ENCODE measurements around the gene ANGPT4.

Gene ANGPT4

DNA sequence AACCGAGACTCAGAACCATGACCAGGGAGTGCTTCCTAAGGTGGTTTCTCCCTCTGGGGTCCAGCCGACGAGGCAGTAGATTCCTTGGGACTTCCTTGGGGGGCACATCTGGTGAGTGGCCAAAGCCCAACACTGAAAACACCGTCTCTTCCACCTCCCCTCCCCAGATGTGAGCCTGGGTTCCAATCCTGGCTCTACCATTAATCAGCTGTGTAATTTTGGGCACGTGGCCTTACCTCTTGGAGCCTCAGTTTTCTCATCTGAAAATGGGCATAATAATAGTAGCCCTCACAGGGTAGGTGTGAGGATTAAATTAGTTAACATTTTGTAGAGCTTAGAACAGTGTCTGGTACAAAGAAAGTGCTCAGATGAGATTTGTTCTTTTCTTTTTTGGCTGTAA, 77.1 kb downstream of the ANGPT4 start:
- ChIA-PET POLR2A (no interaction called here), CTCF (interaction anchor here (2.4 kb wide), 1 partner anchor 116 kb away, joined by 10 read pairs; no protein-coding TSS in a partner anchor)
- TF ChIP-seq, protein P1, sequence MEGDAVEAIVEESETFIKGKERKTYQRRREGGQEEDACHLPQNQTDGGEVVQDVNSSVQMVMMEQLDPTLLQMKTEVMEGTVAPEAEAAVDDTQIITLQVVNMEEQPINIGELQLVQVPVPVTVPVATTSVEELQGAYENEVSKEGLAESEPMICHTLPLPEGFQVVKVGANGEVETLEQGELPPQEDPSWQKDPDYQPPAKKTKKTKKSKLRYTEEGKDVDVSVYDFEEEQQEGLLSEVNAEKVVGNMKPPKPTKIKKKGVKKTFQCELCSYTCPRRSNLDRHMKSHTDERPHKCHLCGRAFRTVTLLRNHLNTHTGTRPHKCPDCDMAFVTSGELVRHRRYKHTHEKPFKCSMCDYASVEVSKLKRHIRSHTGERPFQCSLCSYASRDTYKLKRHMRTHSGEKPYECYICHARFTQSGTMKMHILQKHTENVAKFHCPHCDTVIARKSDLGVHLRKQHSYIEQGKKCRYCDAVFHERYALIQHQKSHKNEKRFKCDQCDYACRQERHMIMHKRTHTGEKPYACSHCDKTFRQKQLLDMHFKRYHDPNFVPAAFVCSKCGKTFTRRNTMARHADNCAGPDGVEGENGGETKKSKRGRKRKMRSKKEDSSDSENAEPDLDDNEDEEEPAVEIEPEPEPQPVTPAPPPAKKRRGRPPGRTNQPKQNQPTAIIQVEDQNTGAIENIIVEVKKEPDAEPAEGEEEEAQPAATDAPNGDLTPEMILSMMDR (IDR thresholded peaks at IDR 0.05; ENCODE audit: insufficient read depth, low read length, missing control alignments) = no peak
- no peak for DNase-seq (ENCODE audit: low read depth, low spot score)
- no peak overlapping the region for H3K4me3 ChIP-seq (ENCODE audit: low read depth, low read length)

DNA sequence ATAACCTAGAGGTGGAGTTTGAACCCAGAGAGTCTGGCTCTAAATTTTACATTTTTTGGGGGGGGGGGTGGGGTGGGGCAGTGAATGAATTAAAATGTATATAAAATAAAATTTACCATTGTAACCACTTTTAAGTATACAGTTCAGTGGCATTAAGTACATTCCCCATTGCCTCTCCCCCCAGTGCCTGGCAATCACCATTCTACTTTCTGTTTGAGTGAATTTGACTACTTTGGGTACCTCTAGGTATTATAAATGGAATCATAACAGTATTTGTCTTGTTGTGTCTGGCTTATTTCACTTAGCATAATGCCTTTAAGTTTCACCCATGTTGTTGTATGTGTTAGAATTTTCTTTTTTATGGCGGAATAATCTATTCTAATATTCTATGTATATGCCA, 79.9 kb downstream of the ANGPT4 start:
- ChIA-PET POLR2A (no interaction called here), CTCF (no interaction called here)
- TF ChIP-seq, protein P1 (IDR thresholded peaks at IDR 0.05; ENCODE audit: insufficient read depth, low read length, missing control alignments) = no peak
- H3K4me3 ChIP-seq (ENCODE audit: low read depth, low read length) = no peak overlapping the region
- no peak for DNase-seq (ENCODE audit: low read depth, low spot score)

DNA sequence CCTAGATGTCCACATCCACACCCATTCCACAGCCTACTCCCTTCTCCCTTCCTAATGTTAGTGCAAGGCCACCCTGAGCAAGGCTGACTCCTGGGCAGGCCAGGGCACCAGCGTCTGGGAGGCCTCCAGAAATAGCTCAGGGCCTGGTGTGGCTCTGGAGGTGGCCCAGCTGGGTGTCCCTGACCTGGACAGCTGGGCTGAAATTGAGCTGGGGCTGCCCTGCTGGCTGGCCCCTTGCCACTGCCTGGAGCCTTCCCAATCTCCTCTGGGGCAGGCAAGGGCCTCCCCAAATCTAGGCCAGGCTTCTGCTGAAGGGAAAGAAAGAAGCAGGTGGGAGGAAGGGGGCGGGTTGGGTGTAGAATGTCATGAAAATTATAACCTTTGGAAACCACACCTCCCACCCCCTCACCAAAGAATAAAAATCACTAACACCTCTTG, 80.5 kb downstream of the ANGPT4 start:
- DNase-seq (ENCODE audit: low read depth, low spot score) = no peak
- POLR2A ChIA-PET = no interaction called here
- no peak overlapping the region for H3K4me3 ChIP-seq (ENCODE audit: low read depth, low read length)
- TF ChIP-seq, protein P1 (IDR thresholded peaks at IDR 0.05; ENCODE audit: insufficient read depth, low read length, missing control alignments) = no peak
- CTCF ChIA-PET = no interaction called here

DNA sequence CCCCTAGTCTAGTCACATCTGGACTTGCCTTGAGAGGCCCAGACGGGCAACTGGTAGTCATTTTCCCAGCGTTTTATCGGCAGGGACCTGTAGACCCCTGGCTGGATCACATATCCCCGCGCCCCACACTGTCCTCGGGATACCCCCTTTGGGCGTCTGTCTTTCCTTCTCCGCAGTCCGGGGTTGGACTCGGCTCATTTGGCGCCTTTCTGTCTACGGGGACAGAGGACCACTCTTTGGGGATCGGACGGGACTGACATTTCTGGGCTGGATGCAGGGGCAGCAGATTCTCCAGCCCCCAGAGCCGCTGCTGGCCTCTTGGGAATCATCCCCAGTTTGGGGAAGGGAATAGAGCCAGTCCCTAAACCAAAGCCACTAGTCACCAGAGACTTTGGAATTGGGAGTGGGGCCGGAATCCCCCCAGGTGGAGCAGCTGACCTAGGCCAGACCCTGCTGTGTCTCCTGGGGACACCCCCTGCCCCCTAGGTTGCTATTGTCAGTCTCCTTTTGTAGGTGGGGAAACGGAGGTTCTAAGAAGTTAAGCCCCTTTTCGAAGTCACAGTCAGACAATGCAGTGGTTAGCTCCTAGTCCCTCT, 81.9 kb downstream of the ANGPT4 start:
- no peak for DNase-seq (ENCODE audit: low read depth, low spot score)
- POLR2A ChIA-PET = no interaction called here
- TF ChIP-seq, protein P1 (IDR thresholded peaks at IDR 0.05; ENCODE audit: insufficient read depth, low read length, missing control alignments) = no peak
- H3K4me3 ChIP-seq (ENCODE audit: low read depth, low read length) = peak overlapping the region; percentile 87
- CTCF ChIA-PET = interaction anchor here (0.6 to 3.6 kb wide), 3 partner anchors 19 to 668 kb away, joined by 3 to 32 read pairs (median 16); no protein-coding TSS in a partner anchor

DNA sequence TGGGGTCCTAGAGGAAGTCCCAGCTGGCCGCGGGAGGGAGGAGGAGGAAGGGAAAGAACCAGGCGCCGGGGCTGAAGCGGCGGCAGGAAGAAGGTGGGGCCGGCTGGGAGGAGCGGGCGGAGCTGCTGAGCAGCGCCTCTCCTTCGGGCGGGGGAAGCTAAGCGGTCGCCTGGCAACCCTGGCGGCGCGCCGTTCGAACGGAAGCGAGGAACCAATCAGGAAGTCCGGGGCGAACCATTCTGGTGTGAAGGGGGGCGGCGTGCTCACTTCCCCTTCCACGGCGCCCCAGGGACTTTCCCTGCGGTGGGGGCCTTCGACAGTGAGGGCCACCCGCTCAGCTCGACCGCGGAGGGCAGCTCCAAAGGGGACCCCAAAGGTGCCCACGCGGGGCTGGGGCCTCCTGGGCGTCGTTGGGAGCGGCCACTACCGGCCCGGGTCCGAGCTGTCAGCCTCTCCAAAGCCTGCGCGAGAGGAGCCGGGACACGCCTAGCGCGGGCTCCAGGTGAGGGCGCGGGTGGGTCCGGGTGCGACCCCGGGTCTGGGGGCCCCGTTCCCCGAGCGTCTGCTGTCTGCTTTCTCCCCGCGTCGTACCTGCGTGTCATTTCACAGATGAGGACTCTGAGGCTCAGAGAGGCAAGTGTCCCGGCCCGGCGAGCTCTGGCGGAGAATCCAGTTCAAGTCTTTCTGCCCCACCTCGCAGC, 82.5 kb downstream of the ANGPT4 start, which contains the start of gene FAM110A:
TSS of gene FAM110A (plus strand) at position 266 of the 701 bp plus-strand sequence. CDS start 11,090 bp downstream, outside the sequence.
- POLR2A ChIA-PET = interaction anchor here (0.7 to 1.4 kb wide), 4 partner anchors 11 to 285 kb away, joined by 3 to 7 read pairs (median 4); partner anchors contain the start of gene PSMF1
- CTCF ChIA-PET = interaction anchor here (2.1 to 3.6 kb wide), 3 partner anchors 15 to 123 kb away, joined by 16 to 32 read pairs (median 19); no protein-coding TSS in a partner anchor
- DNase-seq (ENCODE audit: low read depth, low spot score) = peak; percentile 38
- peak within 1 kb of the TSS; percentile 87 for H3K4me3 ChIP-seq (ENCODE audit: low read depth, low read length)
- TF ChIP-seq, protein P1 (IDR thresholded peaks at IDR 0.05; ENCODE audit: insufficient read depth, low read length, missing control alignments) = no peak

DNA sequence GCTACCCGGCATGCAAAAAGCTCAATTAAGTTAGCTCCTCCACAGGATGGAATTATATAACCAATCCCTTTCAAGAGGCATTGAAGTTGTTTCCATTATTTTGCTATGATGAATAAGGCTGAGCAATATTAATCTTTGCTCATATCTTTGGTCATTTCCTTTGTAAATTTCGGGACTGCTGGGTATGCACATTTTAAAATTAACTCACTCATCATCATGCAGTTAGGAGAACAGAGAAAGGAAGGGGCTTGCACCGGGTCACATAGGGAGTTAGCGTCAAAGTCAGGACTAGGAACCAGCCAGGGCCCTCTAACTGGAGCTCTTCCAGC, 83.0 kb downstream of the ANGPT4 start:
- ChIA-PET POLR2A (interaction anchor here (0.7 to 1.4 kb wide), 5 partner anchors 11 to 1316 kb away, joined by 3 to 7 read pairs (median 3); partner anchors contain the start of gene PSMF1), CTCF (interaction anchor here (2.1 to 3.6 kb wide), 3 partner anchors 14 to 123 kb away, joined by 16 to 32 read pairs (median 19); no protein-coding TSS in a partner anchor)
- no peak for DNase-seq (ENCODE audit: low read depth, low spot score)
- TF ChIP-seq, protein P1 (IDR thresholded peaks at IDR 0.05; ENCODE audit: insufficient read depth, low read length, missing control alignments) = no peak
- H3K4me3 ChIP-seq (ENCODE audit: low read depth, low read length) = peak overlapping the region; percentile 87
